Stimulated activated CD8-positive, alpha-beta memory T cell treated with anti-CD3 and anti-CD28 coated beads, Interleukin-7, amount 100 ng/mL, for 1 hour (primary cell): ENCODE data around the gene SERPINB11.
"Not testable (repeated sequence)": the region's sequence is repeated elsewhere in the genome, so short reads cannot be mapped to it uniquely, and the experiment has no call there.

Experiments
- DNase-seq, 2 donors: peaks; one replicate each; pipeline ENCODE4 v3.0.0-alpha.2; 2020; ENCODE audit warnings: low read depth in 2 of 2

The SERPINB11 gene, protein sequence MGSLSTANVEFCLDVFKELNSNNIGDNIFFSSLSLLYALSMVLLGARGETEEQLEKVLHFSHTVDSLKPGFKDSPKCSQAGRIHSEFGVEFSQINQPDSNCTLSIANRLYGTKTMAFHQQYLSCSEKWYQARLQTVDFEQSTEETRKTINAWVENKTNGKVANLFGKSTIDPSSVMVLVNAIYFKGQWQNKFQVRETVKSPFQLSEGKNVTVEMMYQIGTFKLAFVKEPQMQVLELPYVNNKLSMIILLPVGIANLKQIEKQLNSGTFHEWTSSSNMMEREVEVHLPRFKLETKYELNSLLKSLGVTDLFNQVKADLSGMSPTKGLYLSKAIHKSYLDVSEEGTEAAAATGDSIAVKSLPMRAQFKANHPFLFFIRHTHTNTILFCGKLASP

DNA sequence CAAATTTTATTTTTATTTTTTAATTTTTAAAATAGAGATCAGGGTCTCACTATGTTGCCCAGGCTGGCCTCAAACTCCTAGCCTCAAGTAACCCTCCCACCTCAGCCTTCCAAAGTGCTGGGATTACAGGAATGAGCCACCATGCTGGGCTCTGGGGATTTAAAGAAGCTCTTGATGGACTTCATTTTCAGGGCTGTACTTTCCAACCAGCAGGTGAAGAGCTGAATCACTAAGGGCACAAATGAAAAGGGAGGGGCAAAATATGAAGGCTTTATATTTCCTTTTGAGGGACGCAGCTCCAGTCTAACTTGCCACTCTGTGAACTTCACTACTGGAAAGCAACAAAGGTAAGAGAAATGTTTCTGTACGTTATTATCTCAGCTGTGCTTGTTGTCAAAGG lies at the start of gene SERPINB11:
Gene SERPINB11, plus strand, starts transcription at position 301 of the 400 bp plus-strand sequence. CDS start 7,234 bp downstream, outside the sequence.
- no peak for DNase-seq

- DNase-seq: not testable (repeated sequence)
These were observed 43.8 kb upstream of the SERPINB11 start for GRCh38 chr18:63658920-63659319.

- not testable (repeated sequence) for DNase-seq
These were observed 41.0 kb upstream of the SERPINB11 start, which contains the start of gene SERPINB3 for GRCh38 chr18:63661750-63662149. SERPINB3 (minus strand) TSS chr18:63661893; CDS start chr18:63661216, 677 bp downstream.

- no peak for DNase-seq
These were observed 38.2 kb upstream of the SERPINB11 start for GRCh38 chr18:63664571-63664970.

DNA sequence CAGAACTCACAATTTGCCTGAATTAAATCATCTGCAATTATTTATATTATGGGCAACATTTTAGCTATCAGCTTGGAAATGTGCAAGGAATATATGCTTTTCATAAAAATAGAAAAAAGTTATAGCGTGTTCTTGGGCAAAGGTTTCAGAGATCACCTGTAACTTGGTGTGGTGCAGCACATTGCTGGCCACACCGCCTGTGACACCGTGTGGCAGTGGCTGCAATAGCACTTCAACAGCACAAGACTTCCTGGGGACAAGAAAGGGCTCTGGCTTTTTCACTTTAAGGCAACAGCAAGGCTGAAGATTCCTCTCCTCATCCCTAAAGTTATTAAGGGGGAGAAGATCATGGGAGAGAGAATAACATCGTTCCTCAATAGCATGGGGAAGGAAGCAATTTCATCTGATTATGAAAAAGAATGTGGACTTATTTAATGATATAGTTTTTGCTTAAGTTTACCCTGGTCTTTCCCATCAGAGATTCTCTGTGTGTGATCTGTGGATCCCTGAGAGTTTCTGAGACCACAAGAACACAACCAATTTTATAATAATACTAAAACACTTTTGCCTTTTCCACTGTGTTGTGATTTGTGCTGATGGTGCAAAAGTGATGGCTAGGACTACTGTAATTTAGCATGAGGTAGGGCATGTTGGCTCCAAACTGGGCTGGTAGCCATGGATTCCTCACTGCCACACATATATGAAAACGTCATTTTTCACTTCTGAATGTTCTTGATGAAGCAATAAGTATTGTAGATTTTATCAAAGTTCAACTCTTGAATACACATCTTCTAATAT lies 26.0 kb upstream of the SERPINB11 start:
- no peak for DNase-seq

GRCh38 chr18:63677500-63678225 lies 25.1 kb upstream of the SERPINB11 start:
- no peak for DNase-seq

GRCh38 chr18:63679820-63680606 lies 22.7 kb upstream of the SERPINB11 start:
- no peak for DNase-seq

DNA sequence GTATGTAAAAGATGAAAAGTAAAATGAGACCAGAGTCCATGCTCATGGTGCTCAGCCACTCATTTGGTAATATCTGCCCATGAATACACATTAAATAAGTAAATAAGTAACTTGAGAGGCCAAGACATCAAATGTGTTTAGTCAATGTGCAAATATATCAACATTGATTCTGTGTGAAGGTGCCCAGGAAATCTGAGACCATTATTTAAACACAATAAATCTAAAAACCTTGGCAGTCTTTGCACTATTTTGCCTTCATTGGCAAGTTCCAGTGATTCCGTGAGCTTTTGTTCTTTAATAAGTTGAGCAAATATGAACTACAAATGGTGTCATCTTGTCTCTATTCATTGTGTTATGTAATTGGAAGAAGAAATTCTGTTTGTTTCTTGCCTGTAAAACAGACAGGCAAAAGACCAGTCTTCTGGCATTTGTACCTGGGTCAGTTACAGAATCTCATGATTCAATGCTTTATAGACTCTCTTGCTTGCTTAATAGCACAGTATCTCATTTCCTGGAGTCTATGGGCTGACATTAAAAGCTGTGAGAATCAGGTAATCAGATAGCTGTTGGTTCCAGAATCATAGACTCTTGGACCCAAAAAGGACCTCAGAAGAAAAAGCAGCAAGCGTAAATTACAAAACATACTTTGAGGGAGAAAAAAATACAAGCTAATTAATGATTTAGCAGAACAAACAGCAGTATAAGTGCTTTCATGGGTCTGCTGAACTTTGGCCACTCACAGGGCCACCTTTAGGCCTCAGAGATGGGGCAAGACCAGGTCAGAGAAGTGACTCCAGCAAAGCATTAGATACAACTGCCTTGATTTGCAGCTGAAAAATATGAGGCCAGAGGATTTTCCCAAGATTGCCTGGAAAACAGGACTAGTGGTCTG lies 21.1 kb upstream of the SERPINB11 start:
- no peak for DNase-seq

- DNase-seq: no peak
These were observed 19.6 kb upstream of the SERPINB11 start for GRCh38 chr18:63683152-63683551.

- no peak for DNase-seq
These were observed 18.9 kb upstream of the SERPINB11 start for GRCh38 chr18:63683890-63684289.

DNA sequence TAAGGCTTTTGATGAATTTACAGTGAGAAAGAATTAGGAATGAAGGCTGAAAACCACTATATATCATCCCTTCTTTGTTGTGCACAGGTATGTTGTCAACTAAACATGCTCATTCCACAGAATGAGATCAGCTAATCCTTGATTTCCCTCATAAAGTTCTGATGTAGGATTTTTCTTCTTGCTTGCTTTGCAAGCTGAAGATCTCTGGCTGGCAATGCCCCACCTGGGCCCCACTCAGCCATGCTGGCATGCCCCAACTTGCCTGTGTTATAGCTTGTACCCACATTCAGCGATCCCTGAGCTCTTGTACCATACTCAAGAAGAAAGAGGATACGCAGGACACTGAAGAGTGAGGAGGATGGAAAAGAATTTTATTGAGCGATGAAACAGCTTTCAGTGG lies 18.0 kb upstream of the SERPINB11 start:
- no peak for DNase-seq

GRCh38 chr18:63686871-63687270 lies 15.9 kb upstream of the SERPINB11 start:
- DNase-seq: no peak

- DNase-seq: no peak
These were observed 13.7 kb upstream of the SERPINB11 start for GRCh38 chr18:63689064-63689463.

DNA sequence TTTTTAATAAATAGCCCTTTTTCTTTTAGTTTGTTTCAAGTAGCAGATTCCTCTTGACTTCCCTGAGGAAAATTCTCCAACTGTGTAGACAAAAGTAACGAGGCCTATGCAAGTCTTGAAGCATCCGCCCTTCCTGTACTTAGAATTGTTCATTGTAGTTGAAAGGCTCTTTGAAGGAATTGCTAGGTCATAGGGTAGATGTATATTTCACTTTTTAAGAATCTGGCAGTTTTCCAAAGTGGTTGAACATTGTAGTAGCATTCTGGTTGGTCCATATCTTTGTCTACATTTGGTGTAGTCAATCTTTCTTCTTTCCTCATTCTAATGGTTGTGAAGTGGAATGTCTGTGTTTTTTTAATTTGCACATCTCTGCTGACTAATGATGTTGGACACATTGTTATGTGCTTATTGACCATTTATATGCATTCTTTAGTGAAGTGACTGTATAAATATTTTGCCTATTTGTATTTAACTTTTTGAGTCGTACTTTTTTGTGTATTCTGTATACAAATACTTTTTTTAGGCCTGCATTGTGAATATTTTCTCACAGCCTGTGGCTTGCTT lies 5.6 kb upstream of the SERPINB11 start:
- no peak for DNase-seq

- no peak for DNase-seq
These were observed 2.3 kb upstream of the SERPINB11 start for GRCh38 chr18:63700501-63700900.

GRCh38 chr18:63701952-63702351 lies 808 bp upstream of the SERPINB11 start:
- DNase-seq: no peak

GRCh38 chr18:63705401-63705800 lies 2.6 kb downstream of the SERPINB11 start:
- DNase-seq: no peak

GRCh38 chr18:63707816-63708215 lies 5.1 kb downstream of the SERPINB11 start:
- no peak for DNase-seq

- DNase-seq: no peak
These were observed 5.9 kb downstream of the SERPINB11 start for GRCh38 chr18:63708650-63709049.
